ENCODE measurements around the gene MRPL24.

DNA sequence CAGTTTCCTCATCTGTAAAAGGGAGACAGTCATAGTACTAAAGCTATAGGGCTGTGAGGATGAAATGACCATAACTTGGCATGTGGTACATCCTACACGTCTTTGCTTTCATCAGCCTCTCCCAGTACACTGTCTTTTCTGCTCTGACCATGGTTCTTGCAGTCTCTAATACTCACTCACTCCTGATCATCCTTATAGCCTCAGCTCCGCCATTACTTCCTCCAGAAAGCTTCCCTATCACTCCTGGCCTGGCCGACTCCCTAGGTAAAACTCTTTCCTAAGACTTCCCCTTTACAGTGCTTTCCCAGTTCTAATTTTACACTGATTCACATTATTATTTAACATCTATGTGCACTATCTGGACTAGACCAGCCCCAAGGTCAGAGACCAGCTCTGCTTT lies 5.0 kb upstream of the MRPL24 start:
- TF ChIP-seq, protein P1, sequence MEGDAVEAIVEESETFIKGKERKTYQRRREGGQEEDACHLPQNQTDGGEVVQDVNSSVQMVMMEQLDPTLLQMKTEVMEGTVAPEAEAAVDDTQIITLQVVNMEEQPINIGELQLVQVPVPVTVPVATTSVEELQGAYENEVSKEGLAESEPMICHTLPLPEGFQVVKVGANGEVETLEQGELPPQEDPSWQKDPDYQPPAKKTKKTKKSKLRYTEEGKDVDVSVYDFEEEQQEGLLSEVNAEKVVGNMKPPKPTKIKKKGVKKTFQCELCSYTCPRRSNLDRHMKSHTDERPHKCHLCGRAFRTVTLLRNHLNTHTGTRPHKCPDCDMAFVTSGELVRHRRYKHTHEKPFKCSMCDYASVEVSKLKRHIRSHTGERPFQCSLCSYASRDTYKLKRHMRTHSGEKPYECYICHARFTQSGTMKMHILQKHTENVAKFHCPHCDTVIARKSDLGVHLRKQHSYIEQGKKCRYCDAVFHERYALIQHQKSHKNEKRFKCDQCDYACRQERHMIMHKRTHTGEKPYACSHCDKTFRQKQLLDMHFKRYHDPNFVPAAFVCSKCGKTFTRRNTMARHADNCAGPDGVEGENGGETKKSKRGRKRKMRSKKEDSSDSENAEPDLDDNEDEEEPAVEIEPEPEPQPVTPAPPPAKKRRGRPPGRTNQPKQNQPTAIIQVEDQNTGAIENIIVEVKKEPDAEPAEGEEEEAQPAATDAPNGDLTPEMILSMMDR (IDR thresholded peaks at IDR 0.05; ENCODE audit: low read length), result no peak
- TF ChIP-seq EZH2 (optimal IDR thresholded peaks at IDR 0.05; ENCODE audit: low read depth, low read length), result no peak

Measured in MM.1S (cell line).